ENCODE data around the gene STYXL2.

Gene STYXL2
- long read RNA-seq = 0 reads

- Histone ChIP-seq H3K4me3 (replicated peaks; ENCODE audit: insufficient read depth, low read length) (no peak within 1 kb of the TSS), H3K27ac (replicated peaks) (no peak within 1 kb of the TSS), H3K27me3 (ENCODE audit: insufficient read depth, poor library complexity, severe bottlenecking) (no peaks in the 10 kb centered on the region)
- DNase-seq (ENCODE audit: low read depth in 1 of 2, low spot score in 1 of 2) = no peak
- TF ChIP-seq, protein P1, sequence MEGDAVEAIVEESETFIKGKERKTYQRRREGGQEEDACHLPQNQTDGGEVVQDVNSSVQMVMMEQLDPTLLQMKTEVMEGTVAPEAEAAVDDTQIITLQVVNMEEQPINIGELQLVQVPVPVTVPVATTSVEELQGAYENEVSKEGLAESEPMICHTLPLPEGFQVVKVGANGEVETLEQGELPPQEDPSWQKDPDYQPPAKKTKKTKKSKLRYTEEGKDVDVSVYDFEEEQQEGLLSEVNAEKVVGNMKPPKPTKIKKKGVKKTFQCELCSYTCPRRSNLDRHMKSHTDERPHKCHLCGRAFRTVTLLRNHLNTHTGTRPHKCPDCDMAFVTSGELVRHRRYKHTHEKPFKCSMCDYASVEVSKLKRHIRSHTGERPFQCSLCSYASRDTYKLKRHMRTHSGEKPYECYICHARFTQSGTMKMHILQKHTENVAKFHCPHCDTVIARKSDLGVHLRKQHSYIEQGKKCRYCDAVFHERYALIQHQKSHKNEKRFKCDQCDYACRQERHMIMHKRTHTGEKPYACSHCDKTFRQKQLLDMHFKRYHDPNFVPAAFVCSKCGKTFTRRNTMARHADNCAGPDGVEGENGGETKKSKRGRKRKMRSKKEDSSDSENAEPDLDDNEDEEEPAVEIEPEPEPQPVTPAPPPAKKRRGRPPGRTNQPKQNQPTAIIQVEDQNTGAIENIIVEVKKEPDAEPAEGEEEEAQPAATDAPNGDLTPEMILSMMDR (IDR thresholded peaks at IDR 0.05; ENCODE audit: insufficient read depth, low read length) = no peak
- TF ChIP-seq GABPA (IDR thresholded peaks at IDR 0.05; ENCODE audit: low read depth) (no peak), SPI1 (IDR thresholded peaks at IDR 0.05; ENCODE audit: borderline replicate concordance, low read depth) (no peak), REST (IDR thresholded peaks at IDR 0.05; ENCODE audit: insufficient replicate concordance, low read depth) (no peak), POLR2AphosphoS5 (IDR thresholded peaks at IDR 0.05; ENCODE audit: low read depth) (no peak)
These were observed at the start of gene STYXL2 for GRCh38 chr1:167093846-167094516. STYXL2 (plus strand) TSS chr1:167094075; CDS start chr1:167094850, 775 bp downstream.

DNA sequence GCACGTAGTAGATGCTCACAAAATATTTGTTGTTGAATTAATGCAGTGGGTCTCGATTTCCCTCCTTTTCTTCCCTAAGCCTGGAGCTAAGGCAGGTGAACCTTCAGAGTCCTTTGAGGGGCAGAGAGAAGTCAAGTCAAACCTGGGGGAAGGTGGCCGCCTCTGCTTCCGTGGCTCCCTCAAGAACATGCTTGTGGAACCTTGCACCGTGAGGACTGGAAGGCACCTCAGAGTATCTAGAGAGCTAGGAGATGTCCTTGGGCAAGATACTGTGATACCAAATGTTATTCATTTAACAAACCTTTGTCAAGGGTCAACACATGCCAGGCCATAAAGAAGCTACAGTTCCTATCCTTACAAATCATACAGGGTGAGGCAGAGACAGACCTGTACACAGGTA is 42.0 kb upstream of the STYXL2 start:
- Histone ChIP-seq H3K27me3 (ENCODE audit: insufficient read depth, poor library complexity, severe bottlenecking) (no peaks in the 10 kb centered on the region), H3K27ac (replicated peaks) (no peak overlapping the region), H3K4me3 (replicated peaks; ENCODE audit: insufficient read depth, low read length) (no peak overlapping the region)
- no peak for DNase-seq (ENCODE audit: low read depth in 1 of 2, low spot score in 1 of 2)
- TF ChIP-seq POLR2AphosphoS5 (IDR thresholded peaks at IDR 0.05; ENCODE audit: low read depth) (no peak), GABPA (IDR thresholded peaks at IDR 0.05; ENCODE audit: low read depth) (no peak), REST (IDR thresholded peaks at IDR 0.05; ENCODE audit: insufficient replicate concordance, low read depth) (no peak), SPI1 (IDR thresholded peaks at IDR 0.05; ENCODE audit: borderline replicate concordance, low read depth) (no peak)
- TF ChIP-seq, protein P1 (IDR thresholded peaks at IDR 0.05; ENCODE audit: insufficient read depth, low read length) = no peak

- TF ChIP-seq, protein P1 (IDR thresholded peaks at IDR 0.05; ENCODE audit: insufficient read depth, low read length) = peak; percentile 25
- TF ChIP-seq POLR2AphosphoS5 (IDR thresholded peaks at IDR 0.05; ENCODE audit: low read depth) = no peak
- Histone ChIP-seq H3K27me3 (ENCODE audit: insufficient read depth, poor library complexity, severe bottlenecking) (no peaks in the 10 kb centered on the region), H3K4me3 (replicated peaks; ENCODE audit: insufficient read depth, low read length) (no peak overlapping the region), H3K27ac (replicated peaks) (no peak overlapping the region)
- peak in 1 of 2 experiments; percentile 4 for DNase-seq (ENCODE audit: low read depth in 1 of 2, low spot score in 1 of 2)
These were observed 41.5 kb upstream of the STYXL2 start for GRCh38 chr1:167052389-167052788.

- Histone ChIP-seq H3K27ac (replicated peaks) (no peak overlapping the region), H3K27me3 (ENCODE audit: insufficient read depth, poor library complexity, severe bottlenecking) (no peaks in the 10 kb centered on the region)
- DNase-seq (ENCODE audit: low read depth in 1 of 2, low spot score in 1 of 2) = no peak
These were observed 39.3 kb upstream of the STYXL2 start for GRCh38 chr1:167054531-167054930.

More at GRCh38 chr1:167054531-167054930, 39.3 kb upstream of the STYXL2 start:
- no peak for TF ChIP-seq SPI1 (IDR thresholded peaks at IDR 0.05; ENCODE audit: borderline replicate concordance, low read depth)
- no peak overlapping the region for H3K4me3 ChIP-seq (replicated peaks; ENCODE audit: insufficient read depth, low read length)

All from HL-60 (cell line).